Measurements from ENCODE around the gene LCE1C. TPM values are rescaled to one million over a fixed set of nuclear protein-coding genes. Genes with fewer than 3 reads are reported as not detected.

LCE1C gene
- total RNA-seq (2014; rRNA removed; shearing (Covaris generic)), result not detected in 2 replicates
- polyA plus RNA-seq (2015; cell fraction: cytosol; rRNA removed), result 0.24 TPM in 1 of 2 replicates, not detected in the other
- polyA plus RNA-seq (2015; cell fraction: nucleus; rRNA removed), result not detected in 2 replicates

- no peak for DNase-seq (ENCODE audit: low read depth)
These were observed at the start of gene LCE1C for GRCh38 chr1:152806576-152806975. LCE1C (minus strand) TSS chr1:152806651; CDS start chr1:152805478, 1,173 bp downstream.

GRCh38 chr1:152855661-152856060 is 49.2 kb upstream of the LCE1C start:
- peak; percentile 55 for DNase-seq (ENCODE audit: low read depth)

- DNase-seq (ENCODE audit: low read depth), result no peak
These were observed 36.1 kb upstream of the LCE1C start, which contains the start of gene LCE6A for GRCh38 chr1:152842556-152842955. LCE6A (plus strand) TSS chr1:152842856; CDS start chr1:152843521, 665 bp downstream.

- no peak for DNase-seq (ENCODE audit: low read depth)
These were observed 30.4 kb upstream of the LCE1C start for GRCh38 chr1:152836870-152837269.

- no peak for DNase-seq (ENCODE audit: low read depth)
These were observed 20.7 kb upstream of the LCE1C start, which contains the start of gene LCE1A for GRCh38 chr1:152827173-152827572. LCE1A (plus strand) TSS chr1:152827473; CDS start chr1:152827473, 0 bp downstream.

GRCh38 chr1:152824964-152825363 is 18.5 kb upstream of the LCE1C start:
- no peak for DNase-seq (ENCODE audit: low read depth)

- no peak for DNase-seq (ENCODE audit: low read depth)
These were observed 16.8 kb upstream of the LCE1C start for GRCh38 chr1:152823294-152823693.

GRCh38 chr1:152817309-152817708 is 10.9 kb upstream of the LCE1C start:
- DNase-seq (ENCODE audit: low read depth), result peak; percentile 35

GRCh38 chr1:152811671-152812070 is 5.2 kb upstream of the LCE1C start, which contains the start of gene LCE1B:
LCE1B (plus strand) TSS chr1:152811971; CDS start chr1:152812447, 476 bp downstream.
- DNase-seq (ENCODE audit: low read depth), result no peak

- DNase-seq (ENCODE audit: low read depth), result no peak
These were observed 4.6 kb upstream of the LCE1C start for GRCh38 chr1:152811050-152811449.

GRCh38 chr1:152801333-152801732 is 5.1 kb downstream of the LCE1C start:
- DNase-seq (ENCODE audit: low read depth), result no peak

- DNase-seq (ENCODE audit: low read depth), result no peak
These were observed 10.0 kb downstream of the LCE1C start, which contains the start of gene LCE1D for GRCh38 chr1:152796421-152796820. LCE1D (plus strand) TSS chr1:152796721; CDS start chr1:152797795, 1,074 bp downstream.

GRCh38 chr1:152795686-152796085 is 10.8 kb downstream of the LCE1C start:
- DNase-seq (ENCODE audit: low read depth), result peak; percentile 6

GRCh38 chr1:152786077-152786476 is 20.4 kb downstream of the LCE1C start, which contains the start of gene LCE1E:
LCE1E (plus strand) TSS chr1:152786257; CDS start chr1:152787300, 1,043 bp downstream.
- DNase-seq (ENCODE audit: low read depth), result no peak

GRCh38 chr1:152783095-152783494 is 23.4 kb downstream of the LCE1C start:
- DNase-seq (ENCODE audit: low read depth), result peak; percentile 77

- DNase-seq (ENCODE audit: low read depth), result no peak
These were observed 28.8 kb downstream of the LCE1C start for GRCh38 chr1:152777510-152778137.

GRCh38 chr1:152776361-152776760 is 30.1 kb downstream of the LCE1C start:
- DNase-seq (ENCODE audit: low read depth), result no peak

GRCh38 chr1:152774875-152775274 is 31.6 kb downstream of the LCE1C start, which contains the start of gene LCE1F:
LCE1F (plus strand) TSS chr1:152775140; CDS start chr1:152776372, 1,232 bp downstream.
- DNase-seq (ENCODE audit: low read depth), result no peak

GRCh38 chr1:152770411-152770810 is 36.0 kb downstream of the LCE1C start:
- DNase-seq (ENCODE audit: low read depth), result no peak

- peak; percentile 50 for DNase-seq (ENCODE audit: low read depth)
These were observed 37.5 kb downstream of the LCE1C start for GRCh38 chr1:152768847-152769533.

GRCh38 chr1:152761609-152762213 is 44.7 kb downstream of the LCE1C start:
- peak; percentile 31 for DNase-seq (ENCODE audit: low read depth)
